PC-9 (cell line): ENCODE results near the gene HRH4.

Source experiments
- CTCF ChIP-seq: fragments of 200-600 bp; sonication (generic); conservative IDR thresholded peaks from 2 replicates; pipeline ENCODE4 v1.6.1; 2017; ENCODE audit warnings: mixed run types, antibody characterized with exemption, mild to moderate bottlenecking, moderate library complexity
- EZH2 ChIP-seq: fragments of 200-600 bp; sonication (generic); IDR thresholded peaks from 2 replicates; pipeline ENCODE4 v1.8.0; 2017; ENCODE audit warnings: antibody characterized with exemption, low read depth

GRCh38 chr18:24421831-24422230 lies 38.6 kb upstream of the HRH4 start:
- TF ChIP-seq CTCF, result no peak
- no peak for TF ChIP-seq EZH2
